HG02981 (cell line): ENCODE data around the gene KCNH6.

ENCODE experiments used
- ATAC-seq: cut with Tn5 transposase; IDR thresholded peaks from one replicate; pipeline ENCODE4 v1.9.1; 2021; ENCODE audit warnings: mild to moderate bottlenecking, moderate library complexity; ENCODE audit not compliant: unreplicated experiment

Gene KCNH6

GRCh38 chr17:63511331-63511730 is 11.8 kb upstream of the KCNH6 start:
- ATAC-seq, result no peak

GRCh38 chr17:63512388-63512787 is 10.8 kb upstream of the KCNH6 start:
- no peak for ATAC-seq

GRCh38 chr17:63512896-63513644 is 10.1 kb upstream of the KCNH6 start:
- ATAC-seq, result no peak

- no peak for ATAC-seq
Measured at GRCh38 chr17:63514477-63514876, 8.7 kb upstream of the KCNH6 start.

- ATAC-seq, result no peak
Measured at GRCh38 chr17:63514974-63515373, 8.2 kb upstream of the KCNH6 start.

- ATAC-seq, result no peak
Measured at GRCh38 chr17:63515426-63515825, 7.7 kb upstream of the KCNH6 start.

- no peak for ATAC-seq
Measured at GRCh38 chr17:63516910-63517824, 6.0 kb upstream of the KCNH6 start.

- ATAC-seq, result no peak
Measured at GRCh38 chr17:63517825-63518534, 5.2 kb upstream of the KCNH6 start.

- ATAC-seq, result no peak
Measured at GRCh38 chr17:63519116-63519881, 3.9 kb upstream of the KCNH6 start.

- no peak for ATAC-seq
Measured at GRCh38 chr17:63519972-63520882, 2.9 kb upstream of the KCNH6 start.

- ATAC-seq, result no peak
Measured at GRCh38 chr17:63524051-63524450, 893 bp downstream of the KCNH6 start.

GRCh38 chr17:63525190-63525946 is 2.2 kb downstream of the KCNH6 start:
- no peak for ATAC-seq

GRCh38 chr17:63526861-63527260 is 3.7 kb downstream of the KCNH6 start:
- no peak for ATAC-seq

- ATAC-seq, result no peak
Measured at GRCh38 chr17:63528183-63528582, 5.0 kb downstream of the KCNH6 start.

- no peak for ATAC-seq
Measured at GRCh38 chr17:63529711-63530556, 6.8 kb downstream of the KCNH6 start.

- ATAC-seq, result no peak
Measured at GRCh38 chr17:63530557-63531021, 7.4 kb downstream of the KCNH6 start.

GRCh38 chr17:63531022-63531965 is 8.1 kb downstream of the KCNH6 start:
- no peak for ATAC-seq
